A549 (cell line): ENCODE data around the gene EIF1AD. TPM values are rescaled to one million over a fixed set of nuclear protein-coding genes. Genes with fewer than 3 reads are reported as not detected.

Source experiments
- ATAC-seq, 2 experiments: fragments of 200-7000 bp in 1 of 2; fragments of >200 bp in 1 of 2; cut with Nextera tagmentation in 1 of 2; cut with Tn5 transposase in 1 of 2; 3 replicates each; pipeline versions ENCODE4 v1.8.0 to v1.9.1; 2018 to 2020; ENCODE audit warnings: mild to moderate bottlenecking in 1 of 2, moderate library complexity in 1 of 2
- CTCF ChIA-PET: fragments of 300-600 bp; sonication (Branson Sonifier 250); formaldehyde crosslinking; extraction: SDS; loops from one replicate; lab custom pipeline; 2021; ENCODE audit warnings: antibody characterized with exemption, inconsistent platforms; lab: Yijun Ruan, JAX
- POLR2A ChIA-PET: fragments of 350-600 bp; formaldehyde crosslinking; extraction: SDS; loops from one replicate; lab custom pipeline; 2021; ENCODE audit warnings: antibody characterized with exemption, inconsistent platforms; lab: Yijun Ruan, JAX
- DNase-seq, 2 experiments: peaks; one replicate each; pipeline versions ENCODE4 v3.0.0 to v3.0.0-alpha.2; 2011 to 2016; ENCODE audit warnings: low read depth in 1 of 2, low spot score in 1 of 2
- FAIRE-seq: peaks from 2 replicates; lab custom pipeline; 2011; peaks lifted over from hg19 to GRCh38; lab: Jason Lieb, UNC
- H3K27ac ChIP-seq, 2 experiments: fragments of >200 bp; sonication (Bioruptor Twin); formaldehyde crosslinking; 3 replicates each; pipeline ENCODE4 v1.5.1; 2016 to 2017
- H3K4me1 ChIP-seq: fragments of >200 bp; sonication (Bioruptor Twin); formaldehyde crosslinking; 3 replicates; pipeline ENCODE4 v1.6.1; 2016
- H3K4me2 ChIP-seq: fragments of >200 bp; sonication (Bioruptor Twin); formaldehyde crosslinking; 3 replicates; pipeline ENCODE4 v1.6.1; 2016
- H3K4me3 ChIP-seq: fragments of >200 bp; sonication (Bioruptor Twin); formaldehyde crosslinking; 3 replicates; pipeline ENCODE4 v1.5.1; 2016
- H3K9me3 ChIP-seq: fragments of >200 bp; sonication (Bioruptor Twin); formaldehyde crosslinking; 3 replicates; pipeline ENCODE4 v1.6.1; 2016
- CBX8 ChIP-seq: fragments of 200-600 bp; sonication (generic); IDR thresholded peaks from 2 replicates; pipeline ENCODE4 v1.6.1; 2016
- CEBPB ChIP-seq, 2 experiments: fragments of >200 bp in 1 of 2; sonication (Bioruptor Twin) in 1 of 2; formaldehyde crosslinking in 1 of 2; IDR thresholded peaks; 2 replicates each; pipeline ENCODE4 v1.6.1; 2012 to 2016
- EHMT2 ChIP-seq: fragments of 200-600 bp; sonication (generic); IDR thresholded peaks from 2 replicates; pipeline ENCODE4 v1.6.1; 2016; ENCODE audit warnings: antibody characterized with exemption, low read depth, mild to moderate bottlenecking, moderate library complexity
- ESRRA ChIP-seq: fragments of 150-350 bp; IDR thresholded peaks from 2 replicates; pipeline ENCODE4 v1.6.1; 2014; ENCODE audit warnings: mild to moderate bottlenecking, low read length, borderline replicate concordance
- FOSB ChIP-seq: fragments of 250-450 bp; sonication (Bioruptor Pico); IDR thresholded peaks from 2 replicates; pipeline ENCODE4 v1.5.0; 2020; ENCODE audit warnings: mild to moderate bottlenecking, moderate library complexity
- FOSL2 ChIP-seq, 2 experiments: fragments of 450-650 bp in 1 of 2; fragments of >200 bp in 1 of 2; sonication (Bioruptor Twin) in 1 of 2; formaldehyde crosslinking; IDR thresholded peaks; 2 replicates each; pipeline versions ENCODE4 v1.5.0 to v1.6.1; 2016 to 2020; ENCODE audit warnings: mild to moderate bottlenecking in 1 of 2, moderate library complexity in 1 of 2
- GATA3 ChIP-seq: IDR thresholded peaks from 2 replicates; pipeline ENCODE4 v1.6.1; 2012; ENCODE audit warnings: borderline replicate concordance
- HOXA7 ChIP-seq: fragments of 250-450 bp; sonication (Bioruptor Pico); IDR thresholded peaks from 2 replicates; pipeline ENCODE4 v1.5.0; 2020; ENCODE audit warnings: mild to moderate bottlenecking, moderate library complexity
- HOXB5 ChIP-seq: fragments of 250-450 bp; sonication (Bioruptor Pico); IDR thresholded peaks from 2 replicates; pipeline ENCODE4 v1.5.0; 2020; ENCODE audit warnings: mild to moderate bottlenecking, moderate library complexity
- JUN ChIP-seq, 2 experiments: fragments of >200 bp; sonication (Bioruptor Twin); formaldehyde crosslinking; IDR thresholded peaks; 2 replicates in 1 of 2; 3 replicates in 1 of 2; pipeline ENCODE4 v1.6.1; 2016 to 2017
- MAFK ChIP-seq: fragments of 450-650 bp; IDR thresholded peaks from 2 replicates; pipeline ENCODE4 v1.6.1; 2014; ENCODE audit not compliant: partially characterized antibody
- MYC ChIP-seq: IDR thresholded peaks from 2 replicates; pipeline ENCODE4 v1.6.1; 2012; ENCODE audit warnings: mild to moderate bottlenecking, inconsistent platforms, low read length, improper control_type of control experiment, borderline replicate concordance
- NFE2L2 ChIP-seq: fragments of 150-350 bp; conservative IDR thresholded peaks from 2 replicates; pipeline ENCODE4 v1.6.1; 2014; ENCODE audit warnings: low read length
- PHF8 ChIP-seq: fragments of 200-600 bp; sonication (generic); IDR thresholded peaks from 2 replicates; pipeline ENCODE4 v1.6.1; 2016; ENCODE audit warnings: low read depth, mild to moderate bottlenecking, antibody characterized with exemption, moderate library complexity, borderline replicate concordance
- POLR2A ChIP-seq: IDR thresholded peaks from 2 replicates; pipeline ENCODE4 v1.6.1; 2012; ENCODE audit warnings: mild to moderate bottlenecking, low read length
- POLR2AphosphoS2 ChIP-seq: conservative IDR thresholded peaks from 2 replicates; pipeline ENCODE4 v1.6.1; 2012; ENCODE audit warnings: low read length, improper control_type of control experiment, inconsistent platforms
- RARB ChIP-seq: fragments of 250-450 bp; sonication (Bioruptor Pico); IDR thresholded peaks from 2 replicates; pipeline ENCODE4 v1.8.0; 2021; ENCODE audit warnings: mild to moderate bottlenecking, moderate library complexity
- RCOR1 ChIP-seq: fragments of 150-350 bp; IDR thresholded peaks from 2 replicates; pipeline ENCODE4 v1.6.1; 2014; ENCODE audit warnings: antibody characterized with exemption, low read length, low read depth
- RFX5 ChIP-seq: fragments of 450-650 bp; IDR thresholded peaks from 2 replicates; pipeline ENCODE4 v1.7.1; 2014; ENCODE audit warnings: antibody characterized with exemption, mild to moderate bottlenecking, moderate library complexity
- RNF2 ChIP-seq: fragments of 200-600 bp; sonication (generic); IDR thresholded peaks from 2 replicates; pipeline ENCODE4 v1.6.1; 2016; ENCODE audit warnings: low read depth, mild to moderate bottlenecking, antibody characterized with exemption, moderate library complexity, borderline replicate concordance
- SMC3 ChIP-seq: fragments of >200 bp; sonication (Bioruptor Twin); formaldehyde crosslinking; IDR thresholded peaks from 3 replicates; pipeline ENCODE4 v1.6.1; 2018; ENCODE audit warnings: inconsistent platforms
- SREBF2 ChIP-seq: fragments of 450-650 bp; IDR thresholded peaks from 2 replicates; pipeline ENCODE4 v1.6.1; 2014; ENCODE audit warnings: mild to moderate bottlenecking, moderate library complexity
- ZC3H11A ChIP-seq: fragments of 450-650 bp; IDR thresholded peaks from 2 replicates; pipeline ENCODE4 v1.6.1; 2014; ENCODE audit warnings: antibody characterized with exemption, mild to moderate bottlenecking
- WGBS: methylation state at CpG from one replicate; pipeline ENCODE4 v1.1.6; 2017; ENCODE audit errors: missing lambda C conversion rate; 5-methylcytosine and 5-hydroxymethylcytosine counted together
- polyA plus RNA-seq, 4 experiments: library from polyadenylated mRNA; depleted of rRNA in 3 of 4; stranded (reverse); fragments of >200 nt; fragmentation: RNase III in 1 of 4; extraction: RNeasy Plus Mini Kit Qiagen cat#74134 plus additional on column Dnase treatment in 1 of 4; gene quantifications; 2 replicates in 3 of 4; 3 replicates in 1 of 4; pipeline ENCODE4 v1.2.3, GENCODE V29; 2011 to 2017
- TF ChIP-seq, protein P1 (sequence below): IDR thresholded peaks from 2 replicates; pipeline ENCODE4 v1.6.1; 2012; ENCODE audit warnings: low read depth, borderline replicate concordance
- TF ChIP-seq, protein P2 (sequence below): fragments of 200-600 bp; sonication (generic); IDR thresholded peaks from 2 replicates; pipeline ENCODE4 v1.6.1; 2016; ENCODE audit warnings: antibody characterized with exemption, mild to moderate bottlenecking, moderate library complexity
- TF ChIP-seq, protein P3 (sequence below): fragments of 450-650 bp; IDR thresholded peaks from 2 replicates; pipeline ENCODE4 v1.6.1; 2014; ENCODE audit warnings: antibody characterized with exemption
- TF ChIP-seq, protein P4 (sequence below): fragments of >200 bp; sonication (Bioruptor Twin); formaldehyde crosslinking; IDR thresholded peaks from 3 replicates; pipeline ENCODE4 v1.5.1; 2016
- TF ChIP-seq, protein P5 (sequence below): IDR thresholded peaks from 2 replicates; pipeline ENCODE4 v1.6.1; 2012

The EIF1AD gene
- polyA plus RNA-seq, 2 of the 4 experiments (the other 2 are of a cell fraction): 38.6 to 41.0 TPM

DNA sequence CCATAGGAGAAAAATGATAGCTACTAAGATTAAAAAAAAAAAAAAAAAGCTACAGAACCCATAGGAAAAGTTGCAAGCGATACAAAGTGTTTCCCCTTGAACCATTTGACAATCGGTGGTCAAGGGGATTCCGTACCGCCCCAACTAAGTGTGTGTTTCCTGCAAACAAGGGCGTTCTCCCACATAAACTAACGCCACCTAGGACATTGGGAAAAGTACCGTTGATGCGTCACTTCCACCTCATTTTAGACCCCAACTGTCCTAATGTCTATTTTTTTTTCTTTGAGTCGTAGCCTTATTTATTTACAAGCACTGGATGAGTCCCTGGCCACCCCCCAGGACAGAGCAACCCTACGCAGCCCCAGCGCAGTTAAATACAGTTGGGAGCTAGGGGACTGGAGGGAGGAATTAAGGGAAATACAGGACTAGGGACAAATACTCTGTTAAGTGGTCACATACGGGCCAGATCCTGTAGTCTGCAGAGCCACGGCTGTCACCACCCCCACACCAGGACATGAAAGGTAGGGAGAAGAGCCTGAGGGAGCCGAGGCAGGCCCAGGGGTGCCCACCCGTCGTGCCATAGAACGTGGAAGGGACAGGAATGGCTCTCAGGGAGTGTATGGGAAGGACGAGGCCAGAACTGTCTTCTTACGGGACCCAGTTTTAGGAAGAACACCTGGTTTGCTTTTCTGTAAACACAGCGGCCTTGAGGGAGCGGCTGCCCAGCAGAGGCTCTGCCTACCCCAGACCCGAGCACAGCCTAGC lies 19.0 kb downstream of the EIF1AD start:
- H3K4me3 ChIP-seq: no peak overlapping the region
- DNase-seq: no peak
- no peak overlapping the region for H3K4me2 ChIP-seq
- H3K9me3 ChIP-seq: no peaks in the 10 kb centered on the region
- H3K4me1 ChIP-seq: no peaks in the 10 kb centered on the region
- TF ChIP-seq HOXA7 (no peak), NFE2L2 (no peak), FOSB (no peak), POLR2A (no peak), RNF2 (no peak), RARB (no peak), GATA3 (no peak), EHMT2 (no peak), FOSL2 (IDR thresholded peaks at IDR 0.05) (no peak), FOSL2 (CRISPR knock-in tag; IDR thresholded peaks at IDR 0.05) (no peak), ZC3H11A (no peak), MAFK (no peak), RFX5 (no peak), PHF8 (no peak), SMC3 (no peak), HOXB5 (no peak)
- TF ChIP-seq, protein P1, sequence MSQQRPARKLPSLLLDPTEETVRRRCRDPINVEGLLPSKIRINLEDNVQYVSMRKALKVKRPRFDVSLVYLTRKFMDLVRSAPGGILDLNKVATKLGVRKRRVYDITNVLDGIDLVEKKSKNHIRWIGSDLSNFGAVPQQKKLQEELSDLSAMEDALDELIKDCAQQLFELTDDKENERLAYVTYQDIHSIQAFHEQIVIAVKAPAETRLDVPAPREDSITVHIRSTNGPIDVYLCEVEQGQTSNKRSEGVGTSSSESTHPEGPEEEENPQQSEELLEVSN: no peak
- TF ChIP-seq, protein P2, sequence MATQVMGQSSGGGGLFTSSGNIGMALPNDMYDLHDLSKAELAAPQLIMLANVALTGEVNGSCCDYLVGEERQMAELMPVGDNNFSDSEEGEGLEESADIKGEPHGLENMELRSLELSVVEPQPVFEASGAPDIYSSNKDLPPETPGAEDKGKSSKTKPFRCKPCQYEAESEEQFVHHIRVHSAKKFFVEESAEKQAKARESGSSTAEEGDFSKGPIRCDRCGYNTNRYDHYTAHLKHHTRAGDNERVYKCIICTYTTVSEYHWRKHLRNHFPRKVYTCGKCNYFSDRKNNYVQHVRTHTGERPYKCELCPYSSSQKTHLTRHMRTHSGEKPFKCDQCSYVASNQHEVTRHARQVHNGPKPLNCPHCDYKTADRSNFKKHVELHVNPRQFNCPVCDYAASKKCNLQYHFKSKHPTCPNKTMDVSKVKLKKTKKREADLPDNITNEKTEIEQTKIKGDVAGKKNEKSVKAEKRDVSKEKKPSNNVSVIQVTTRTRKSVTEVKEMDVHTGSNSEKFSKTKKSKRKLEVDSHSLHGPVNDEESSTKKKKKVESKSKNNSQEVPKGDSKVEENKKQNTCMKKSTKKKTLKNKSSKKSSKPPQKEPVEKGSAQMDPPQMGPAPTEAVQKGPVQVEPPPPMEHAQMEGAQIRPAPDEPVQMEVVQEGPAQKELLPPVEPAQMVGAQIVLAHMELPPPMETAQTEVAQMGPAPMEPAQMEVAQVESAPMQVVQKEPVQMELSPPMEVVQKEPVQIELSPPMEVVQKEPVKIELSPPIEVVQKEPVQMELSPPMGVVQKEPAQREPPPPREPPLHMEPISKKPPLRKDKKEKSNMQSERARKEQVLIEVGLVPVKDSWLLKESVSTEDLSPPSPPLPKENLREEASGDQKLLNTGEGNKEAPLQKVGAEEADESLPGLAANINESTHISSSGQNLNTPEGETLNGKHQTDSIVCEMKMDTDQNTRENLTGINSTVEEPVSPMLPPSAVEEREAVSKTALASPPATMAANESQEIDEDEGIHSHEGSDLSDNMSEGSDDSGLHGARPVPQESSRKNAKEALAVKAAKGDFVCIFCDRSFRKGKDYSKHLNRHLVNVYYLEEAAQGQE: no peak
- WGBS: 82% methylated on average over 21 of the region's 22 CpGs
- ChIA-PET CTCF (interaction anchor here (0.6 to 11.8 kb wide), 4 partner anchors 61 to 203 kb away, joined by 3 to 163 read pairs (median 4); partner anchors contain the start of genes AP5B1, CCDC85B, FIBP and MUS81), POLR2A (interaction anchor here (0.7 kb wide), 1 partner anchor 175 kb away, joined by 5 read pairs; no protein-coding TSS in a partner anchor)
- FAIRE-seq: no peak
- no peak overlapping the region for H3K27ac ChIP-seq
- ATAC-seq: no peak; a peak in 1 of 6 replicates

DNA sequence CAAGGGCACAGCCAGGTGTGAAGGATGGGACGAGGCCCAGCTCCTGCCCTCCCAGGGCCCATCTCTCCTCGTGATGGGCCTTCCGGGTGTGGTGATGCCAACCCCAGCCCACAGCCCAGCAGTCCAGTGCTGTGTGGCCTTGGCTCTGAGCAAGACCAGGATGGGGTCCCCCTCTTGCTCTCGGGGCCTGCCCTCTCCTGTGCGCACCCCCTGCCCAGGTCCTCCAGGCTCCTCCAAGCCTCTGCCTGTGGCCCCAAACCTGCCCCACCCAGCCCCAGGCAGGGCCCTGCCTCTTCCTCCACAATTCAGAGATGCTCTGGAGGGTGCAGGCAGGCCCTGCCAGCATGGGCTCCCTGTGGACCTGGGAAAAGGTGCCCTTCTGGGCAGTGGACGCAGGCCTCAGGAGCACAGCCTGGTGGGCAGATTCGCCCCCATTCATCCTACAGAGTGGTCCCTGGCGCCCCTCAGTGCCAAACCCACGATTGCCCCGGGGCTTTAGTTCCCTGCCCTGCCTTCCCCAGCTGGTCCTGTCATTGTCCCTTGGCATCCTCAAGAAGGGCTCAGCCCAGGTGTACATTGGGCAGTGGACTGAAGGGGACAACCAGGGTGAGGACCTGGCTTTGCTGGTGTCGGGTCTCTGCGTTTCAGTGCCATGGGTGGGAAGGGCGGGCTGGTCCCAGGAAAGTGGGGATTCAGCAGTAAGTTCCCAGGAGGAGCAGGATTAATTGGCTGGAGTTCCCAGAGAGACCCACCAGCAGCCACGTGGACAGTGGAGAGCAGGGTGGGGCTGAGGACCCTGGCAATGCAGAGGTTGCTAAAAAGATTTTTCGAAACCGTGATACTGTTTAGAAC lies 19.8 kb downstream of the EIF1AD start:
- Histone ChIP-seq H3K27ac (no peak overlapping the region), H3K4me1 (no peaks in the 10 kb centered on the region), H3K9me3 (no peaks in the 10 kb centered on the region), H3K4me2 (no peak overlapping the region), H3K4me3 (no peak overlapping the region)
- ATAC-seq (peak; percentile 10 to 31; a peak in 4 of 6 replicates), FAIRE-seq (no peak), DNase-seq (no peak)
- ChIA-PET CTCF (interaction anchor here (0.6 to 11.8 kb wide), 3 partner anchors 62 to 203 kb away, joined by 3 to 163 read pairs (median 4); partner anchors contain the start of genes CCDC85B and FIBP), POLR2A (interaction anchor here (0.7 kb wide), 1 partner anchor 174 kb away, joined by 5 read pairs; no protein-coding TSS in a partner anchor)
- WGBS: 76% methylated on average over 4 of the region's 16 CpGs
- TF ChIP-seq NFE2L2: no peak
- TF ChIP-seq POLR2AphosphoS2: no peak
- TF ChIP-seq, protein P3, sequence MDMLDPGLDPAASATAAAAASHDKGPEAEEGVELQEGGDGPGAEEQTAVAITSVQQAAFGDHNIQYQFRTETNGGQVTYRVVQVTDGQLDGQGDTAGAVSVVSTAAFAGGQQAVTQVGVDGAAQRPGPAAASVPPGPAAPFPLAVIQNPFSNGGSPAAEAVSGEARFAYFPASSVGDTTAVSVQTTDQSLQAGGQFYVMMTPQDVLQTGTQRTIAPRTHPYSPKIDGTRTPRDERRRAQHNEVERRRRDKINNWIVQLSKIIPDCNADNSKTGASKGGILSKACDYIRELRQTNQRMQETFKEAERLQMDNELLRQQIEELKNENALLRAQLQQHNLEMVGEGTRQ: no peak
- TF ChIP-seq CEBPB (IDR thresholded peaks at IDR 0.05): no peak
- no peak for TF ChIP-seq HOXA7
- TF ChIP-seq, protein P4, sequence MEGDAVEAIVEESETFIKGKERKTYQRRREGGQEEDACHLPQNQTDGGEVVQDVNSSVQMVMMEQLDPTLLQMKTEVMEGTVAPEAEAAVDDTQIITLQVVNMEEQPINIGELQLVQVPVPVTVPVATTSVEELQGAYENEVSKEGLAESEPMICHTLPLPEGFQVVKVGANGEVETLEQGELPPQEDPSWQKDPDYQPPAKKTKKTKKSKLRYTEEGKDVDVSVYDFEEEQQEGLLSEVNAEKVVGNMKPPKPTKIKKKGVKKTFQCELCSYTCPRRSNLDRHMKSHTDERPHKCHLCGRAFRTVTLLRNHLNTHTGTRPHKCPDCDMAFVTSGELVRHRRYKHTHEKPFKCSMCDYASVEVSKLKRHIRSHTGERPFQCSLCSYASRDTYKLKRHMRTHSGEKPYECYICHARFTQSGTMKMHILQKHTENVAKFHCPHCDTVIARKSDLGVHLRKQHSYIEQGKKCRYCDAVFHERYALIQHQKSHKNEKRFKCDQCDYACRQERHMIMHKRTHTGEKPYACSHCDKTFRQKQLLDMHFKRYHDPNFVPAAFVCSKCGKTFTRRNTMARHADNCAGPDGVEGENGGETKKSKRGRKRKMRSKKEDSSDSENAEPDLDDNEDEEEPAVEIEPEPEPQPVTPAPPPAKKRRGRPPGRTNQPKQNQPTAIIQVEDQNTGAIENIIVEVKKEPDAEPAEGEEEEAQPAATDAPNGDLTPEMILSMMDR: no peak
- TF ChIP-seq RCOR1: no peak
- TF ChIP-seq JUN (IDR thresholded peaks at IDR 0.05): no peak
- TF ChIP-seq SMC3: no peak
- no peak for TF ChIP-seq CBX8
- TF ChIP-seq, protein P5, sequence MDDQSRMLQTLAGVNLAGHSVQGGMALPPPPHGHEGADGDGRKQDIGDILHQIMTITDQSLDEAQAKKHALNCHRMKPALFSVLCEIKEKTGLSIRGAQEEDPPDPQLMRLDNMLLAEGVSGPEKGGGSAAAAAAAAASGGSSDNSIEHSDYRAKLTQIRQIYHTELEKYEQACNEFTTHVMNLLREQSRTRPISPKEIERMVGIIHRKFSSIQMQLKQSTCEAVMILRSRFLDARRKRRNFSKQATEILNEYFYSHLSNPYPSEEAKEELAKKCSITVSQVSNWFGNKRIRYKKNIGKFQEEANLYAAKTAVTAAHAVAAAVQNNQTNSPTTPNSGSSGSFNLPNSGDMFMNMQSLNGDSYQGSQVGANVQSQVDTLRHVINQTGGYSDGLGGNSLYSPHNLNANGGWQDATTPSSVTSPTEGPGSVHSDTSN: no peak
- no peak for TF ChIP-seq MYC
- no peak for TF ChIP-seq SREBF2
- no peak for TF ChIP-seq RFX5
- no peak for TF ChIP-seq ESRRA
